ENCODE results near the gene LRAT.
"Not testable (repeated sequence)": the region's sequence is repeated elsewhere in the genome, so short reads cannot be mapped to it uniquely, and the experiment has no call there.

GRCh38 chr4:154723601-154724000 lies 20.2 kb upstream of the LRAT start:
- TF ChIP-seq, protein P1, sequence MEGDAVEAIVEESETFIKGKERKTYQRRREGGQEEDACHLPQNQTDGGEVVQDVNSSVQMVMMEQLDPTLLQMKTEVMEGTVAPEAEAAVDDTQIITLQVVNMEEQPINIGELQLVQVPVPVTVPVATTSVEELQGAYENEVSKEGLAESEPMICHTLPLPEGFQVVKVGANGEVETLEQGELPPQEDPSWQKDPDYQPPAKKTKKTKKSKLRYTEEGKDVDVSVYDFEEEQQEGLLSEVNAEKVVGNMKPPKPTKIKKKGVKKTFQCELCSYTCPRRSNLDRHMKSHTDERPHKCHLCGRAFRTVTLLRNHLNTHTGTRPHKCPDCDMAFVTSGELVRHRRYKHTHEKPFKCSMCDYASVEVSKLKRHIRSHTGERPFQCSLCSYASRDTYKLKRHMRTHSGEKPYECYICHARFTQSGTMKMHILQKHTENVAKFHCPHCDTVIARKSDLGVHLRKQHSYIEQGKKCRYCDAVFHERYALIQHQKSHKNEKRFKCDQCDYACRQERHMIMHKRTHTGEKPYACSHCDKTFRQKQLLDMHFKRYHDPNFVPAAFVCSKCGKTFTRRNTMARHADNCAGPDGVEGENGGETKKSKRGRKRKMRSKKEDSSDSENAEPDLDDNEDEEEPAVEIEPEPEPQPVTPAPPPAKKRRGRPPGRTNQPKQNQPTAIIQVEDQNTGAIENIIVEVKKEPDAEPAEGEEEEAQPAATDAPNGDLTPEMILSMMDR (IDR thresholded peaks at IDR 0.05), result not testable (repeated sequence)
- not testable (repeated sequence) for TF ChIP-seq POLR2A (IDR thresholded peaks at IDR 0.05)

All from prostate gland (tissue), 2 donors.